GM12892 (cell line): ENCODE data around the gene CHPT1.

ENCODE experiments used
- POLR2A ChIP-seq: IDR thresholded peaks from 2 replicates; pipeline ENCODE4 v1.6.1; 2011; ENCODE audit warnings: low read depth, low read length, control low read depth
- TAF1 ChIP-seq: IDR thresholded peaks from 2 replicates; pipeline ENCODE4 v1.6.1; 2011; ENCODE audit warnings: low read depth, mild to moderate bottlenecking, control low read depth, low read length, borderline replicate concordance

- no peak for TF ChIP-seq POLR2A
- TF ChIP-seq TAF1 = no peak
These were observed 9.0 kb downstream of the CHPT1 start for GRCh38 chr12:101706403-101706802.
